ENCODE data around the gene KRTAP10-1. TPM values are rescaled to one million over a fixed set of nuclear protein-coding genes. Genes with fewer than 3 reads are reported as not detected.

KRTAP10-1 gene
- total RNA-seq, 1 experiment from 2014 or later = not detected

GRCh38 chr21:44521928-44522752 is 17.9 kb downstream of the KRTAP10-1 start:
- H3K36me3 ChIP-seq (ENCODE audit: control insufficient read depth, insufficient read depth, low read length) = peaks cover 2% of the 10 kb centered on the region; the same call in 1 of the 2 replicates
- POLR2A ChIA-PET = no interaction called here
- BruUV-seq (replicated peaks) = no TSS peak
- intact Hi-C loops (cut with micrococcal nuclease; ENCODE audit: unreplicated experiment) = no loop called here
- DNase-seq (ENCODE audit: low read depth, low spot score) (no peak), ATAC-seq (no peak)
- in situ Hi-C loops (cut with HindIII; ENCODE audit: low pct_unique_long_range_greater_than_20kb, low sequenced_read_pairs) = no loop called here
- no peak overlapping the region for H3K4me3 ChIP-seq (ENCODE audit: low read depth in 2 of 2, low read length in 2 of 2)
- H3K27me3 ChIP-seq (ENCODE audit: control insufficient read depth, insufficient read depth, low read length) = no peaks in the 10 kb centered on the region
- no peaks in the 10 kb centered on the region for H3K9me3 ChIP-seq (ENCODE audit: control insufficient read depth, insufficient read depth, low read depth, low read length)
- H3K4me1 ChIP-seq (ENCODE audit: control insufficient read depth, insufficient read depth, low read length) = no peaks in the 10 kb centered on the region
- TF ChIP-seq POLR2AphosphoS5 (IDR thresholded peaks at IDR 0.05; ENCODE audit: low read depth, low read length) = no peak
- TF ChIP-seq SIN3A (IDR thresholded peaks at IDR 0.05; ENCODE audit: borderline replicate concordance, insufficient read depth, low read depth, low read length) = no peak
- TF ChIP-seq REST (IDR thresholded peaks at IDR 0.05; ENCODE audit: insufficient read depth in 1 of 2, low read depth in 2 of 2, low read length in 1 of 2) = no peak
- no peak for TF ChIP-seq TCF7L2 (IDR thresholded peaks at IDR 0.05; ENCODE audit: low read depth, low read length)
- TF ChIP-seq CTCF (IDR thresholded peaks at IDR 0.05) = no peak
- CTCF ChIA-PET = interaction anchor here (0.6 kb wide), 1 partner anchor 220 kb away, joined by 3 read pairs; no protein-coding TSS in a partner anchor
- no peak overlapping the region for H3K27ac ChIP-seq (ENCODE audit: low read length)

GRCh38 chr21:44521301-44521927 is 18.6 kb downstream of the KRTAP10-1 start:
- H3K9me3 ChIP-seq (ENCODE audit: control insufficient read depth, insufficient read depth, low read depth, low read length) = no peaks in the 10 kb centered on the region
- DNase-seq (ENCODE audit: low read depth, low spot score) (no peak), ATAC-seq (no peak)
- CTCF ChIA-PET = no interaction called here
- no peak for TF ChIP-seq CTCF (IDR thresholded peaks at IDR 0.05)
- no peak for TF ChIP-seq TCF7L2 (IDR thresholded peaks at IDR 0.05; ENCODE audit: low read depth, low read length)
- no peak for TF ChIP-seq SIN3A (IDR thresholded peaks at IDR 0.05; ENCODE audit: borderline replicate concordance, insufficient read depth, low read depth, low read length)
- no peak for TF ChIP-seq POLR2AphosphoS5 (IDR thresholded peaks at IDR 0.05; ENCODE audit: low read depth, low read length)
- no peak for TF ChIP-seq REST (IDR thresholded peaks at IDR 0.05; ENCODE audit: insufficient read depth in 1 of 2, low read depth in 2 of 2, low read length in 1 of 2)
- no peak overlapping the region for H3K4me3 ChIP-seq (ENCODE audit: low read depth in 2 of 2, low read length in 2 of 2)
- no TSS peak for BruUV-seq (replicated peaks)
- no peaks in the 10 kb centered on the region for H3K4me1 ChIP-seq (ENCODE audit: control insufficient read depth, insufficient read depth, low read length)
- in situ Hi-C loops (cut with HindIII; ENCODE audit: low pct_unique_long_range_greater_than_20kb, low sequenced_read_pairs) (no loop called here), intact Hi-C loops (cut with micrococcal nuclease; ENCODE audit: unreplicated experiment) (no loop called here)
- no peak overlapping the region for H3K27ac ChIP-seq (ENCODE audit: low read length)
- no peaks in the 10 kb centered on the region for H3K27me3 ChIP-seq (ENCODE audit: control insufficient read depth, insufficient read depth, low read length)
- POLR2A ChIA-PET = no interaction called here
- H3K36me3 ChIP-seq (ENCODE audit: control insufficient read depth, insufficient read depth, low read length) = peaks cover 2% of the 10 kb centered on the region; the same call in 1 of the 2 replicates
